Keratinocyte (primary cell): ENCODE results near the gene SMPD4.
"Not testable (repeated sequence)": the region's sequence is repeated elsewhere in the genome, so short reads cannot be mapped to it uniquely, and the experiment has no call there.

ENCODE experiments used
- CTCF ChIP-seq, 3 experiments: IDR thresholded peaks in 1 of 3; conservative IDR thresholded peaks in 1 of 3; optimal IDR thresholded peaks in 1 of 3; 2 replicates in 2 of 3; 3 replicates in 1 of 3; pipeline versions ENCODE3 to v1.5.1; 2011; ENCODE audit warnings: low read length in 3 of 3, mild to moderate bottlenecking in 3 of 3, moderate library complexity in 2 of 3, control low read depth in 1 of 3, inconsistent platforms in 1 of 3; ENCODE audit not compliant: insufficient read depth in 2 of 3; ENCODE audit errors: extremely low read depth in 1 of 3
- EZH2 ChIP-seq: IDR thresholded peaks from one replicate; pipeline ENCODE4 v1.6.1; 2012; ENCODE audit warnings: inconsistent platforms, mild to moderate bottlenecking, low read length, moderate library complexity

GRCh38 chr2:130143266-130144039 lies 37.9 kb downstream of the SMPD4 start:
- TF ChIP-seq CTCF (optimal IDR thresholded peaks at IDR 0.05 in 1 of 3, IDR thresholded peaks at IDR 0.05 in 1 of 3, conservative IDR thresholded peaks at IDR 0.05 in 1 of 3; ENCODE audit: extremely low read depth in 1 of 3, insufficient read depth in 2 of 3, low read length in 3 of 3); EZH2: not testable (repeated sequence)
